B cell (primary cell): ENCODE results near the gene LRRC74B. TPM values are rescaled to one million over a fixed set of nuclear protein-coding genes. Genes with fewer than 3 reads are reported as not detected.
"Not testable (repeated sequence)": the region's sequence is repeated elsewhere in the genome, so short reads cannot be mapped to it uniquely, and the experiment has no call there.

ENCODE experiments used
- ATAC-seq: fragments of 200-7000 bp; cut with Tn5 transposase; one replicate; pipeline ENCODE4 v1.10.0; 2021; ENCODE audit warnings: low read depth, mild to moderate bottlenecking, moderate number of reproducible peaks, moderate library complexity
- CTCF ChIA-PET: fragments of 350-600 bp; sonication (Branson Sonifier 250); formaldehyde crosslinking; loops from one replicate; lab custom pipeline; 2021; ENCODE audit warnings: antibody characterized with exemption, inconsistent platforms; lab: Charles Lee
- POLR2A ChIA-PET: fragments of 350-600 bp; sonication (Branson Sonifier 250); formaldehyde crosslinking; loops from one replicate; lab custom pipeline; 2021; ENCODE audit warnings: antibody characterized with exemption; lab: Charles Lee
- DNase-seq: peaks from one replicate; pipeline ENCODE4 v3.0.0; 2013
- H2AFZ ChIP-seq: 2 replicates; pipeline ENCODE4 v1.6.1; 2012; ENCODE audit warnings: mild to moderate bottlenecking, low read depth, low read length; ENCODE audit not compliant: insufficient read depth, poor library complexity, severe bottlenecking
- H3K27ac ChIP-seq, 2 donors: 1 replicate in 1 of 2; 2 replicates in 1 of 2; pipeline ENCODE4 v1.5.1; 2012 to 2013; ENCODE audit warnings: low read length in 2 of 2, mild to moderate bottlenecking in 2 of 2, moderate library complexity in 1 of 2
- H3K27me3 ChIP-seq, 4 experiments: fragments of 200-600 bp in 1 of 4; sonication (generic) in 1 of 4; replicated peaks in 1 of 4; 1 replicate in 2 of 4; 2 replicates in 2 of 4; pipeline versions ENCODE4 v1.6.1 to v1.7.0; 2013 to 2016; ENCODE audit warnings: low read length in 3 of 4, mild to moderate bottlenecking in 2 of 4, mixed read lengths in 1 of 4, moderate library complexity in 1 of 4; ENCODE audit not compliant: insufficient read depth in 4 of 4, control insufficient read depth in 3 of 4; ENCODE audit errors: control extremely low read depth in 1 of 4
- H3K36me3 ChIP-seq, 2 experiments: replicated peaks in 1 of 2; 1 replicate in 1 of 2; 2 replicates in 1 of 2; pipeline versions ENCODE4 v1.6.1 to v1.7.1; 2013; ENCODE audit warnings: low read length in 1 of 2; ENCODE audit not compliant: insufficient read depth in 2 of 2, control insufficient read depth in 1 of 2; ENCODE audit errors: control extremely low read depth in 1 of 2, extremely low read depth in 1 of 2
- H3K4me1 ChIP-seq, 2 donors: fragments of 200-600 bp in 1 of 2; sonication (generic) in 1 of 2; 1 replicate in 1 of 2; 2 replicates in 1 of 2; pipeline versions ENCODE4 v1.5.1 to v1.6.1; 2013 to 2017; ENCODE audit warnings: low read length in 2 of 2; ENCODE audit not compliant: control insufficient read depth in 2 of 2, insufficient read depth in 2 of 2
- H3K4me2 ChIP-seq: replicated peaks from 2 replicates; pipeline ENCODE3; 2012; ENCODE audit warnings: mild to moderate bottlenecking, low read depth, low read length; ENCODE audit not compliant: poor library complexity, severe bottlenecking
- H3K4me3 ChIP-seq, 5 experiments: fragments of 200-600 bp in 1 of 5; sonication (generic) in 1 of 5; 1 replicate in 3 of 5; 2 replicates in 2 of 5; pipeline versions ENCODE4 v1.5.1 to v1.7.0; 2011 to 2016; ENCODE audit warnings: low read length in 4 of 5, mild to moderate bottlenecking in 4 of 5, low read depth in 2 of 5, control low read depth in 1 of 5, moderate library complexity in 1 of 5; ENCODE audit not compliant: insufficient read depth in 1 of 5; ENCODE audit errors: control extremely low read depth in 1 of 5, extremely low read depth in 1 of 5
- H3K79me2 ChIP-seq: fragments of 200-600 bp; sonication (generic); one replicate; pipeline ENCODE4 v1.6.0; 2016; ENCODE audit warnings: low read length; ENCODE audit not compliant: control insufficient read depth, insufficient read depth
- H3K9ac ChIP-seq: fragments of 200-600 bp; sonication (generic); 2 replicates; pipeline ENCODE4 v1.6.1; 2017; ENCODE audit warnings: mild to moderate bottlenecking, low read length, moderate library complexity
- H3K9me3 ChIP-seq, 3 donors: one replicate each; pipeline versions ENCODE4 v1.6.1 to v1.7.1; 2013; ENCODE audit warnings: low read length in 2 of 3; ENCODE audit not compliant: control insufficient read depth in 2 of 3, insufficient read depth in 1 of 3; ENCODE audit errors: control extremely low read depth in 1 of 3
- H4K20me1 ChIP-seq: 2 replicates; pipeline ENCODE4 v1.6.0; 2012; ENCODE audit warnings: mild to moderate bottlenecking, low read length; ENCODE audit not compliant: insufficient read depth, control insufficient read depth, poor library complexity, severe bottlenecking
- H3K27ac Mint-ChIP-seq: one replicate; pipeline ENCODE4 v1.8.0; 2021; ENCODE audit warnings: mixed read lengths
- H3K27me3 Mint-ChIP-seq: one replicate; pipeline ENCODE4 v1.8.0; 2021; ENCODE audit warnings: mixed read lengths
- H3K4me1 Mint-ChIP-seq: one replicate; pipeline ENCODE4 v1.8.0; 2021; ENCODE audit warnings: mixed read lengths
- H3K4me3 Mint-ChIP-seq: one replicate; pipeline ENCODE4 v1.8.0; 2021; ENCODE audit warnings: mixed read lengths
- H3K9me3 Mint-ChIP-seq: one replicate; pipeline ENCODE4 v1.8.0; 2022; ENCODE audit warnings: mixed read lengths; ENCODE audit not compliant: insufficient read depth
- CTCF ChIP-seq: fragments of 200-600 bp; IDR thresholded peaks from one replicate; pipeline ENCODE4 v1.8.0; 2022; ENCODE audit warnings: antibody characterized with exemption, mild to moderate bottlenecking
- EZH2 ChIP-seq: IDR thresholded peaks from 2 replicates; pipeline ENCODE4 v1.6.1; 2012; ENCODE audit warnings: borderline replicate concordance, low read depth, mild to moderate bottlenecking, moderate library complexity, low read length; ENCODE audit not compliant: insufficient read depth, poor library complexity, severe bottlenecking
- WGBS: methylation state at CpG from one replicate; pipeline ENCODE4 v1.1.5; 2013; ENCODE audit warnings: missing lambda C conversion rate; ENCODE audit not compliant: insufficient coverage; 5-methylcytosine and 5-hydroxymethylcytosine counted together
- intact Hi-C: fragments of 100-400 bp; cut with micrococcal nuclease; formaldehyde crosslinking; loops from one replicate; pipeline ENCODE4 v1.10.0; 2022
- polyA plus RNA-seq: library from polyadenylated mRNA; depleted of rRNA; stranded (reverse); fragments of >200 nt; gene quantifications from 2 replicates; pipeline ENCODE4 v1.2.3, GENCODE V29; 2012
- total RNA-seq, 2 donors: library from RNA; stranded (reverse); fragments of 120-200 nt in 1 of 2; gene quantifications; 1 replicate in 1 of 2; 2 replicates in 1 of 2; pipeline versions ENCODE4 v1.2.3 to v1.2.4, GENCODE V29; 2013 to 2022

LRRC74B gene
- total and polyA plus RNA-seq, 2 donors (not counting 1 experiment from before 2014, with no cell fraction given), result 0.01 to 0.17 TPM

- peaks cover 6% of the 10 kb centered on the region for H3K27me3 Mint-ChIP-seq
- H3K4me3 Mint-ChIP-seq, result no peak overlapping the region
- no peaks in the 10 kb centered on the region for H3K4me1 ChIP-seq
- H3K27me3 ChIP-seq, result no peaks in the 10 kb centered on the region
- H3K4me1 Mint-ChIP-seq, result no peaks in the 10 kb centered on the region
- no peak overlapping the region for H3K27ac Mint-ChIP-seq
- H3K4me3 ChIP-seq, result no peak overlapping the region
- no peaks in the 10 kb centered on the region for H3K79me2 ChIP-seq
- no peaks in the 10 kb centered on the region for H3K9me3 ChIP-seq
- H3K9ac ChIP-seq, result no peak overlapping the region
- H2AFZ ChIP-seq, result no peak overlapping the region
- no peak for ATAC-seq
- H4K20me1 ChIP-seq, result no peaks in the 10 kb centered on the region
- 90% methylated on average over 2 of the region's 5 CpGs for WGBS
- intact Hi-C loops, result no loop called here
- no peak overlapping the region for H3K4me2 ChIP-seq
- ChIA-PET CTCF (no interaction called here), POLR2A (no interaction called here)
- no peak overlapping the region for H3K27ac ChIP-seq
- no peaks in the 10 kb centered on the region for H3K9me3 Mint-ChIP-seq
- H3K36me3 ChIP-seq, result no peaks in the 10 kb centered on the region
- no peak for DNase-seq
- no peak for TF ChIP-seq EZH2
- TF ChIP-seq CTCF, result no peak
These were observed 49.4 kb downstream of the LRRC74B start for GRCh38 chr22:21094911-21095772.

- Histone ChIP-seq H4K20me1 (no peaks in the 10 kb centered on the region), H3K9ac (no peak overlapping the region), H3K27ac (no peak overlapping the region), H3K4me1 (no peaks in the 10 kb centered on the region), H2AFZ (no peak overlapping the region), H3K36me3 (no peaks in the 10 kb centered on the region), H3K9me3 (no peaks in the 10 kb centered on the region), H3K4me2 (no peak overlapping the region), H3K79me2 (no peaks in the 10 kb centered on the region), H3K4me3 (no peak overlapping the region), H3K27me3 (no peaks in the 10 kb centered on the region)
- Mint-ChIP-seq H3K4me3 (no peak overlapping the region), H3K9me3 (no peaks in the 10 kb centered on the region), H3K27ac (no peak overlapping the region), H3K4me1 (no peaks in the 10 kb centered on the region), H3K27me3 (peaks cover 11% of the 10 kb centered on the region)
- POLR2A ChIA-PET, result no interaction called here
- intact Hi-C loops, result no loop called here
- TF ChIP-seq EZH2 (no peak), CTCF (no peak)
- CTCF ChIA-PET, result no interaction called here
- no peak for ATAC-seq
- DNase-seq, result no peak
These were observed 50.0 kb downstream of the LRRC74B start for GRCh38 chr22:21095773-21096107.

- CTCF ChIA-PET, H3K9ac ChIP-seq, H2AFZ ChIP-seq, H3K4me3 Mint-ChIP-seq, DNase-seq, H3K36me3 ChIP-seq, H3K9me3 ChIP-seq, H3K79me2 ChIP-seq, H3K27me3 ChIP-seq, H3K4me1 ChIP-seq, H4K20me1 ChIP-seq, H3K27ac ChIP-seq, H3K27ac Mint-ChIP-seq, H3K4me3 ChIP-seq, H3K9me3 Mint-ChIP-seq, ATAC-seq, POLR2A ChIA-PET, H3K4me2 ChIP-seq, intact Hi-C loops, H3K4me1 Mint-ChIP-seq: not testable (repeated sequence)
- H3K27me3 Mint-ChIP-seq, result peaks cover 18% of the 10 kb centered on the region
- 98% methylated on average over 6 of the region's 9 CpGs for WGBS
These were observed 51.1 kb downstream of the LRRC74B start for GRCh38 chr22:21096878-21097277.
